RWPE1 (cell line): ENCODE results near the gene UAP1L1.
"Not testable (repeated sequence)": the region's sequence is repeated elsewhere in the genome, so short reads cannot be mapped to it uniquely, and the experiment has no call there.

Experiments
- CTCF ChIA-PET: fragments of 350-600 bp; sonication (Branson Sonifier 250); formaldehyde crosslinking; extraction: SDS; loops from one replicate; lab custom pipeline; 2021; lab: Yijun Ruan, JAX
- POLR2A ChIA-PET: fragments of 400-600 bp; formaldehyde crosslinking; extraction: SDS; loops from one replicate; lab custom pipeline; 2020; ENCODE audit warnings: antibody characterized with exemption; ENCODE audit not compliant: low non-redundant PET; lab: Yijun Ruan, JAX
- DNase-seq: peaks from one replicate; pipeline ENCODE4 v3.0.0; 2012; ENCODE audit warnings: low spot score
- H3K27ac ChIP-seq: fragments of 450-650 bp; 2 replicates; pipeline ENCODE4 v1.5.1; 2017
- TF ChIP-seq, protein P1 (sequence below): fragments of 450-650 bp; conservative IDR thresholded peaks from 2 replicates; pipeline ENCODE4 v1.5.1; 2017; ENCODE audit warnings: low read depth, mild to moderate bottlenecking

Gene UAP1L1

GRCh38 chr9:137062384-137062783 lies 14.9 kb upstream of the UAP1L1 start:
- ChIA-PET CTCF (interaction anchor here (3.2 to 3.5 kb wide), 2 partner anchors 13 to 34 kb away, joined by 16 to 21 read pairs; partner anchors contain the start of gene ABCA2), POLR2A (no interaction called here)
- TF ChIP-seq, protein P1, sequence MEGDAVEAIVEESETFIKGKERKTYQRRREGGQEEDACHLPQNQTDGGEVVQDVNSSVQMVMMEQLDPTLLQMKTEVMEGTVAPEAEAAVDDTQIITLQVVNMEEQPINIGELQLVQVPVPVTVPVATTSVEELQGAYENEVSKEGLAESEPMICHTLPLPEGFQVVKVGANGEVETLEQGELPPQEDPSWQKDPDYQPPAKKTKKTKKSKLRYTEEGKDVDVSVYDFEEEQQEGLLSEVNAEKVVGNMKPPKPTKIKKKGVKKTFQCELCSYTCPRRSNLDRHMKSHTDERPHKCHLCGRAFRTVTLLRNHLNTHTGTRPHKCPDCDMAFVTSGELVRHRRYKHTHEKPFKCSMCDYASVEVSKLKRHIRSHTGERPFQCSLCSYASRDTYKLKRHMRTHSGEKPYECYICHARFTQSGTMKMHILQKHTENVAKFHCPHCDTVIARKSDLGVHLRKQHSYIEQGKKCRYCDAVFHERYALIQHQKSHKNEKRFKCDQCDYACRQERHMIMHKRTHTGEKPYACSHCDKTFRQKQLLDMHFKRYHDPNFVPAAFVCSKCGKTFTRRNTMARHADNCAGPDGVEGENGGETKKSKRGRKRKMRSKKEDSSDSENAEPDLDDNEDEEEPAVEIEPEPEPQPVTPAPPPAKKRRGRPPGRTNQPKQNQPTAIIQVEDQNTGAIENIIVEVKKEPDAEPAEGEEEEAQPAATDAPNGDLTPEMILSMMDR = no peak
- peak overlapping the region; percentile 85 for H3K27ac ChIP-seq
- no peak for DNase-seq

DNA sequence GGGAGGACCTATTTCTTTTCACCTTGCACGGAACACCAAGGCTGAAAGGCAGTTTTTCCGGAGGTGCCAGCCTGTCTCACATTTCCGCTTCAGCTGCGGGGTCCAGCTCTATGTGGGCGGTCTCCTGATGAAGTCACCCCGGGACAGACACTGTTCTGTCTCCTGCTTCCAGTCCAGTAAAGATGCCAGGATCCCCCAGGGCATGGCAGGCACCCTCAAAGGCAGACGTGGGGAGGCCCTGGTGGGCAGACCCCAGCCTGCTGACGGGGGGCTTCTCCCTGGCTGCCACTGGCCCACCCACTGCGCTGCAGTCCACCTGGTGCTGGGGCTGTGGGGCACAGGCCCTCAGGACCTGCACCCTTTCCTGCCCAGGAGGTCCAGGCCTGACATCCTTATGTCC lies 14.5 kb upstream of the UAP1L1 start:
- DNase-seq, POLR2A ChIA-PET: not testable (repeated sequence)
- H3K27ac ChIP-seq = peak overlapping the region; percentile 85
- CTCF ChIA-PET = interaction anchor here (1.5 to 3.5 kb wide), 5 partner anchors 9 to 52 kb away, joined by 6 to 54 read pairs (median 21); partner anchors contain the start of genes ABCA2 and ENTPD2

DNA sequence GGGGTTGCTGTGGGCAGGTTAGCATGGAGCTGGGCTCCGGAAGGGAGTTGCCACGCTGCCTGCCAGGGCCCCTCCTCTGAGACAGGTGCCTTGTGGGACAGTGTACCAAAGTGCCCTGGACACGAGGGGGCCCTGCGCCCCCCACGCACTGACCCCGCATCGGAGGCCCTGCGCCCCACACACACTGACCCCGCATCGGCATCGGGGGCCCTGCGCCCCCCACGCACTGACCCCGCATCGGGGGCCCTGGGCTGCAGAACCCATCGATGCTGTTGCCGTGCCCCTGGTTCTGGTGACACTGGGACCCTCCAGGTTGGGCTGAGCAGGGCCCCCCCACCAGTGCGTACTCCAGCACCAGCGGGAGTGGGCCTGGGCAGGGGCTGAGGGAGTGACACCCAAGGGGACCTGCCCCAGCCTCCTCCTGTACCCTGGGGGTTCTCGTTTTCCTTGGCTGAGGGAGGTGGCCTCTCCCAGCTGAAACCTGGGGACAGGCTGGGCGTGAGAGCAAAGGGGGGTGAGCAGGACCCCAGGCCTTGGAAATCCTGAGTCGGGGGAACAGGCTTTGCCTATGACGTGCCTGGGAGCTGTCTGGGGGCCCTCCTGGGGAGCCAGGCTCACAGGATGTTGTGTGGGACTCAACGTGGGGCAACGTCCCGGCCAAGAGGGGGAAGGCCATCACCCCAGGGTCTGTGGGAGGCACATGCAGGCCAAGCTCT lies 13.8 kb upstream of the UAP1L1 start:
- POLR2A ChIA-PET = interaction anchor here (0.6 kb wide), 1 partner anchor 10 kb away, joined by 3 read pairs; the partner anchor contains the start of gene ENTPD2
- peak overlapping the region; percentile 85 for H3K27ac ChIP-seq
- TF ChIP-seq, protein P1 = no peak
- CTCF ChIA-PET = interaction anchor here (0.6 to 3.5 kb wide), 30 partner anchors 9 to 286 kb away, joined by 3 to 54 read pairs (median 4); partner anchors contain the start of genes ABCA2, ENTPD2, MAN1B1 and NPDC1
- DNase-seq = no peak

DNA sequence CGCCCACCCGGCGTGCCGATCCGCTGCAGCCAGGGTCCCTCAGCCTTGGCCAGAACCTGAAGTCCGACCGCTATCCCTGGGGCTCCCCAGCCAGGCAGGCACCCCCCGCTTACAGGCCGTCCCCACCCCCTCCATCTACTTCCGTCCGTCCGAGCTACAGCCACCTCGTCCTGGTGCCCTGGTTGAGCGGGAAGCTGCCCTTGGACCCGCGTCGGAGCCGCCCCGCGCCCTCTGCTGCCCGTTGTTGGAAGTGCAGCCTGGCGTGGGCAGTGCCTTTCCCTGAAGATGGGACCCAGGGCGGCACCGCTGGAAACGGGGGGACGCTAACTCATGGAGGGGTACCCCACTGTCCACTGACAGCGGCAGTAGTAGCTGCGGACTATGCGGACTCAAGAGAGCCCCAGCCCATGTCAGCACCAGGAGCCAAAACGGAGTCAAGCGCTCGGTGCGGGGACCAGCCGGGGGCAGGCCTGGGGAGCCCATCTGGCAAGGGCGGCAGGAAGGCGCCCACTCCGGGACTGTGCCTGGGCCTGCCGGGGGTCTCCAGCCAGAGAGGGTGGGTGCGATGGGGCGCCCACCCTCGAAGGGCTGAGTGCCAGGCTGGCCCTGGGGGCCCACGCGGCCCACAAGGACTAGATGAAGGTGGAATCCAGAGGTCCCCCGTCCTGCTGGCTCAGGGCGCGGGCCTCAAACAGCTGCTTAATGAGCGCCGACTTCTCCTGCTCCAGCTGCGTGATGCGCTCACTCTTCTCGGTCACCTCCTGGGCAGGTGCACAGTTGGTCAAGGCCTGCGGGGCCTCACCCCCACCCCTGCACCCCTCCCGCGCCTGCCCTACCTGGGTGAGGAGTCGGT lies 13.1 kb upstream of the UAP1L1 start:
- ChIA-PET POLR2A (interaction anchor here (0.6 kb wide), 2 partner anchors 10 to 89 kb away, joined by 3 to 9 read pairs; partner anchors contain the start of gene ENTPD2), CTCF (interaction anchor here (0.6 to 3.5 kb wide), 31 partner anchors 9 to 287 kb away, joined by 3 to 54 read pairs (median 4); partner anchors contain the start of genes ABCA2, ENTPD2, MAN1B1 and NPDC1)
- TF ChIP-seq, protein P1 = peak; percentile 100
- H3K27ac ChIP-seq = peak overlapping the region; percentile 85
- peak; percentile 71 for DNase-seq

DNA sequence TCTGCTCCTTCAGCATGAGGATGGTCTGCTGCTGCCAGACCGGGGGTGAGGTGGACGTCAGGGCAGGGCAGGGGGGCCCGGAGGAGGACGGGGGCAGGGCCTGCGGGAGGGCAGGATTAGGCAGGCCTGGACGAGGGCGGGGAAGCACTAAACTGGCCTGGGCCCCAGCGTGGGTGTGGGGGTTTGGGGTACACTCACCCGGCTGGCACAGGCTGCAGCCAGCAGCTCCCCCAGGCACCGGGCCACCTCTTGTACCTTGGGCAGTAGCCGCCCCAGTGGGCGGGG lies 12.5 kb upstream of the UAP1L1 start:
- no peak for DNase-seq
- TF ChIP-seq, protein P1 = no peak
- H3K27ac ChIP-seq = peak overlapping the region; percentile 85
- POLR2A ChIA-PET = interaction anchor here (0.5 kb wide), 1 partner anchor 11 kb away, joined by 6 read pairs; no protein-coding TSS in a partner anchor
- CTCF ChIA-PET = interaction anchor here (0.8 to 3.5 kb wide), 14 partner anchors 11 to 287 kb away, joined by 3 to 54 read pairs (median 11); partner anchors contain the start of genes ABCA2, ENTPD2, NPDC1 and UAP1L1

- DNase-seq = no peak
- TF ChIP-seq, protein P1 = no peak
- H3K27ac ChIP-seq = peak overlapping the region; percentile 85
- CTCF ChIA-PET = interaction anchor here (1.0 to 5.8 kb wide), 4 partner anchors 16 to 37 kb away, joined by 3 to 76 read pairs (median 18); partner anchors contain the start of genes ABCA2 and NPDC1
- POLR2A ChIA-PET = interaction anchor here (0.5 kb wide), 2 partner anchors 10 to 21 kb away, joined by 4 to 6 read pairs; no protein-coding TSS in a partner anchor
These were observed 11.9 kb upstream of the UAP1L1 start for GRCh38 chr9:137065336-137065967.
